GF-D8 (cell line): ENCODE measurements around the gene IL33.

ENCODE experiments used
- DNase-seq: peaks from one replicate; lab custom pipeline; 2025; lab: John Stamatoyannopoulos, UW

IL33 gene

GRCh38 chr9:6304232-6304631 is 88.6 kb downstream of the IL33 start:
- DNase-seq, result no peak

- no peak for DNase-seq
Measured at GRCh38 chr9:6305954-6306563, 90.5 kb downstream of the IL33 start.
